Measurements from ENCODE around the gene KIAA2012.
A peak's percentile ranks its signal among the peaks of the same experiment; 100 is the strongest.

Gene KIAA2012

GRCh38 chr2:202110491-202110890 lies 37.4 kb downstream of the KIAA2012 start:
- no peaks in the 10 kb centered on the region for H3K36me3 ChIP-seq
- H3K4me1 ChIP-seq: peaks cover 30% of the 10 kb centered on the region
- H3K4me3 ChIP-seq (ENCODE audit: low read depth, low read length): no peak overlapping the region
- no peak for TF ChIP-seq CTCF (IDR thresholded peaks at IDR 0.05; ENCODE audit: low read depth, low read length)
- no peaks in the 10 kb centered on the region for H3K9me3 ChIP-seq
- no peaks in the 10 kb centered on the region for H3K27me3 ChIP-seq
- no peak for DNase-seq

DNA sequence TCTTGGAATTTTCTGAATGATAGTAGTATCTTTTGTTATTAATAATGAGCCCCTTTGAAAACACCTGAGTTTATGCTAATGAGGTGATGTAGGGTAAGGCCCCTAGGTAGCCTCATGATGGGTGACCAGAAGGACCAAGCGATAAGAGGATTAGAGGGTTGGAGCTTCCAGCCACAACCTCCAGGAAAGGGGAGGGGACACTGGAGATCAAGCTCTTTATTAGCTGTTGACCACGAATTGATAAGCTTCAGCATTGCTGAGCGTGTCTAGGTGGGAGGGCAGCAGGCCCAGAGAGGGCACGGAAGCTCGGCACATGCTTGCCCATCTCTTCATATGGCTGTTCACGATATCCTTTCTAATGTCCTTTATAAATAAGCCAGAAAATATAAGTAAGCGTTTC lies 39.0 kb downstream of the KIAA2012 start:
- Histone ChIP-seq H3K4me1 (peaks cover 30% of the 10 kb centered on the region), H3K36me3 (no peaks in the 10 kb centered on the region), H3K9me3 (no peaks in the 10 kb centered on the region), H3K27me3 (no peaks in the 10 kb centered on the region), H3K4me3 (ENCODE audit: low read depth, low read length) (no peak overlapping the region)
- TF ChIP-seq CTCF (IDR thresholded peaks at IDR 0.05; ENCODE audit: low read depth, low read length): no peak
- no peak for DNase-seq

GRCh38 chr2:202113571-202114142 lies 40.6 kb downstream of the KIAA2012 start:
- TF ChIP-seq CTCF (IDR thresholded peaks at IDR 0.05; ENCODE audit: low read depth, low read length): no peak
- H3K9me3 ChIP-seq: no peaks in the 10 kb centered on the region
- H3K4me3 ChIP-seq (ENCODE audit: low read depth, low read length): peak overlapping the region; percentile 2; the same call in 1 of the 2 replicates
- H3K4me1 ChIP-seq: peaks cover 29% of the 10 kb centered on the region
- no peaks in the 10 kb centered on the region for H3K36me3 ChIP-seq
- DNase-seq: peak; percentile 50
- no peaks in the 10 kb centered on the region for H3K27me3 ChIP-seq

DNA sequence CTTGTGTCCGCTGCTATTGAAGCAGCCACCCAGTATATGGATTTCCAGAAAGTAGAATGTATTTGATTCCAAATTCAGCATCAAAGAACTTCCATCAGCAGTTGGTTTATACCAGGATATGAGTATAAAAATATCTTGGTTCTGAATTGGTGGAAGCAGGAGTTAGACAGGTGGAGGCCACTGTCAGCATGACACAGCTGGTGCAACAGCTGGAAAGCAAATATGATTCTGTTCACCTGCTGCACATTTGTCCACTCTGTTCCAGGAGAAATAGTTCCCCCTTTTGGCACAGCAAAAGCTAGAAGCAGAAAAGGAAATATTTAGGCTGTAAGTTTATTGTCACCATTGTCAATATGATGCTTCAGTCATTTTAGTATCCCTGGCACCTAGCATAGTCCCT lies 41.2 kb downstream of the KIAA2012 start:
- DNase-seq: no peak
- H3K27me3 ChIP-seq: no peaks in the 10 kb centered on the region
- no peak overlapping the region for H3K4me3 ChIP-seq (ENCODE audit: low read depth, low read length)
- peaks cover 22% of the 10 kb centered on the region for H3K4me1 ChIP-seq
- TF ChIP-seq CTCF (IDR thresholded peaks at IDR 0.05; ENCODE audit: low read depth, low read length): no peak
- no peaks in the 10 kb centered on the region for H3K9me3 ChIP-seq
- H3K36me3 ChIP-seq: no peaks in the 10 kb centered on the region

DNA sequence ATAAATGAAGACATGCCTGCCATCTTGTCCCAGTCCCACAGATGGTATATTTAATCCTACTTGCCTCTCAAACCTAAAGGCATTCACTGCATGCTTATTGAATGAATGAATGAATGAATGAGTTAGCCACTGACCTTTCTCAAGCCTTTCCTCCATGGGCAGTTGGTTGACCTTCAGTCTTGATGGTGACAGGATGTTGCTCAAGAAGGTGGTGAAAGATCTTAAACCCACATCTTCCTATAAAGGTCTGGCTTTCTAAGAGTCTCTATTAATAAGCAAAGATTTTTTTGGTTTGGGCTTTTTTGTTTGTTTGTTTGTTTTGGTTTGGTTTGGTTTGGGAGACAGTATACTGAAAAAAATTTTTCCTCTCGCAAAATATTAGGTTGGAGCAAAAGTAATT lies 41.7 kb downstream of the KIAA2012 start:
- H3K9me3 ChIP-seq: no peaks in the 10 kb centered on the region
- H3K4me1 ChIP-seq: peaks cover 17% of the 10 kb centered on the region
- H3K36me3 ChIP-seq: no peaks in the 10 kb centered on the region
- H3K27me3 ChIP-seq: no peaks in the 10 kb centered on the region
- no peak for TF ChIP-seq CTCF (IDR thresholded peaks at IDR 0.05; ENCODE audit: low read depth, low read length)
- H3K4me3 ChIP-seq (ENCODE audit: low read depth, low read length): no peak overlapping the region
- no peak for DNase-seq

- H3K4me3 ChIP-seq (ENCODE audit: low read depth, low read length): no peak overlapping the region
- no peak for DNase-seq
- peaks cover 14% of the 10 kb centered on the region for H3K4me1 ChIP-seq
These were observed 42.5 kb downstream of the KIAA2012 start for GRCh38 chr2:202115479-202115971.

More at GRCh38 chr2:202115479-202115971, 42.5 kb downstream of the KIAA2012 start:
- H3K9me3 ChIP-seq: no peaks in the 10 kb centered on the region
- H3K27me3 ChIP-seq: no peaks in the 10 kb centered on the region
- H3K36me3 ChIP-seq: no peaks in the 10 kb centered on the region
- TF ChIP-seq CTCF (IDR thresholded peaks at IDR 0.05; ENCODE audit: low read depth, low read length): no peak
